K562 (cell line): ENCODE measurements around the gene DTNB.

ENCODE experiments used
- ARID1B ChIP-seq: fragments of 450-650 bp; IDR thresholded peaks from 2 replicates; pipeline ENCODE4 v1.6.1; 2016; ENCODE audit warnings: antibody characterized with exemption, mild to moderate bottlenecking, inconsistent platforms
- CREB1 ChIP-seq, 2 experiments: sonication (generic) in 1 of 2; formaldehyde crosslinking in 1 of 2; IDR thresholded peaks; 2 replicates each; pipeline versions ENCODE4 v1.6.1 to v1.8.0; 2012 to 2022; ENCODE audit warnings: inconsistent platforms in 1 of 2, mild to moderate bottlenecking in 1 of 2, missing genetic modification reagents in 1 of 2, moderate library complexity in 1 of 2
- HDAC6 ChIP-seq: IDR thresholded peaks from 2 replicates; pipeline ENCODE4 v1.6.1; 2012; ENCODE audit warnings: low read depth, mild to moderate bottlenecking, control low read depth, inconsistent platforms, low read length, moderate library complexity
- HIVEP1 ChIP-seq: fragments of 250-450 bp; sonication (Bioruptor Pico); IDR thresholded peaks from 2 replicates; pipeline ENCODE4 v1.4.0; 2020; ENCODE audit warnings: mild to moderate bottlenecking
- JUNB ChIP-seq: fragments of 450-650 bp; formaldehyde crosslinking; conservative IDR thresholded peaks from 2 replicates; pipeline ENCODE4 v1.4.0; 2020; ENCODE audit warnings: mild to moderate bottlenecking
- REST ChIP-seq, 2 experiments: fragments of 450-650 bp; formaldehyde crosslinking in 1 of 2; IDR thresholded peaks; 2 replicates each; pipeline versions ENCODE4 v1.4.0 to v1.6.1; 2014 to 2020; ENCODE audit warnings: mild to moderate bottlenecking in 2 of 2, borderline replicate concordance in 1 of 2, low read depth in 1 of 2
- TCF7L2 ChIP-seq: fragments of 150-350 bp; IDR thresholded peaks from 2 replicates; pipeline ENCODE4 v1.6.1; 2016; ENCODE audit warnings: low read depth, mild to moderate bottlenecking, low read length, moderate library complexity
- ZBTB40 ChIP-seq, 2 experiments: fragments of 450-650 bp in 1 of 2; sonication (generic) in 1 of 2; formaldehyde crosslinking in 1 of 2; IDR thresholded peaks; 2 replicates each; pipeline versions ENCODE4 v1.7.1 to v1.9.0; 2016 to 2022; ENCODE audit warnings: inconsistent platforms in 1 of 2, mild to moderate bottlenecking in 1 of 2, missing genetic modification reagents in 1 of 2
- ZC3H4 ChIP-seq: sonication (generic); formaldehyde crosslinking; IDR thresholded peaks from 2 replicates; pipeline ENCODE4 v1.9.0; 2021; ENCODE audit warnings: missing genetic modification reagents, borderline replicate concordance
- TF ChIP-seq, protein P1 (sequence below), 3 experiments: IDR thresholded peaks in 2 of 3; conservative IDR thresholded peaks in 1 of 3; 2 replicates each; pipeline ENCODE4 v1.5.1; 2011 to 2012; ENCODE audit warnings: low read length in 3 of 3, mild to moderate bottlenecking in 3 of 3, control low read depth in 2 of 3, improper control_type of control experiment in 1 of 3, inconsistent platforms in 1 of 3, low read depth in 1 of 3, mixed read lengths in 1 of 3, moderate library complexity in 1 of 3; ENCODE audit not compliant: insufficient read depth in 2 of 3
- TF ChIP-seq, protein P2 (sequence below): fragments of 450-650 bp; formaldehyde crosslinking; IDR thresholded peaks from 2 replicates; pipeline ENCODE4 v1.4.0; 2020; ENCODE audit warnings: mild to moderate bottlenecking

DNA sequence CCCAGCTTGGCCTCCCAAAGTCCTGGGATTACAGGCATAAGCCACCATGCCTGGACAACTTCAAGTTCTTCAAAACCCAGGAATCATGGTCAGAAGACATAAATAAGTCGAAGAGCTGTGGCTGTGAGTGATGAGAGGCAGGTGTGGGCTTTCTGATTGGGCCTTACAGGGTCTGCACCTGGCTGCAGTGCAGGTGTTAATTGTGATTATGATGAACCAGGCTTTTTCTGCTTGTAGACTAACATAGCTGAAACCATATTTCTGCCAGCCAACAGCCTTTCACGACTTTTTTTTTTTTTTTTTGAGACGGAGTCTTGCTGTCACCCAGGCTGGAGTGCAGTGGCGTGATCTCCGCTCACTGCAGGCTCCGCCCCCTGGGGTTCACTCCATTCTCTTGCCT, 14.9 kb upstream of the DTNB start:
- TF ChIP-seq, protein P1, sequence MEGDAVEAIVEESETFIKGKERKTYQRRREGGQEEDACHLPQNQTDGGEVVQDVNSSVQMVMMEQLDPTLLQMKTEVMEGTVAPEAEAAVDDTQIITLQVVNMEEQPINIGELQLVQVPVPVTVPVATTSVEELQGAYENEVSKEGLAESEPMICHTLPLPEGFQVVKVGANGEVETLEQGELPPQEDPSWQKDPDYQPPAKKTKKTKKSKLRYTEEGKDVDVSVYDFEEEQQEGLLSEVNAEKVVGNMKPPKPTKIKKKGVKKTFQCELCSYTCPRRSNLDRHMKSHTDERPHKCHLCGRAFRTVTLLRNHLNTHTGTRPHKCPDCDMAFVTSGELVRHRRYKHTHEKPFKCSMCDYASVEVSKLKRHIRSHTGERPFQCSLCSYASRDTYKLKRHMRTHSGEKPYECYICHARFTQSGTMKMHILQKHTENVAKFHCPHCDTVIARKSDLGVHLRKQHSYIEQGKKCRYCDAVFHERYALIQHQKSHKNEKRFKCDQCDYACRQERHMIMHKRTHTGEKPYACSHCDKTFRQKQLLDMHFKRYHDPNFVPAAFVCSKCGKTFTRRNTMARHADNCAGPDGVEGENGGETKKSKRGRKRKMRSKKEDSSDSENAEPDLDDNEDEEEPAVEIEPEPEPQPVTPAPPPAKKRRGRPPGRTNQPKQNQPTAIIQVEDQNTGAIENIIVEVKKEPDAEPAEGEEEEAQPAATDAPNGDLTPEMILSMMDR (IDR thresholded peaks at IDR 0.05 in 2 of 3, conservative IDR thresholded peaks at IDR 0.05 in 1 of 3; ENCODE audit: insufficient read depth in 2 of 3, low read depth in 1 of 3, low read length in 3 of 3) = no peak
- TF ChIP-seq ARID1B = no peak
- TF ChIP-seq CREB1 (IDR thresholded peaks at IDR 0.05) = no peak
- TF ChIP-seq CREB1 (CRISPR knock-in tag; IDR thresholded peaks at IDR 0.05) = no peak
- TF ChIP-seq, protein P2, sequence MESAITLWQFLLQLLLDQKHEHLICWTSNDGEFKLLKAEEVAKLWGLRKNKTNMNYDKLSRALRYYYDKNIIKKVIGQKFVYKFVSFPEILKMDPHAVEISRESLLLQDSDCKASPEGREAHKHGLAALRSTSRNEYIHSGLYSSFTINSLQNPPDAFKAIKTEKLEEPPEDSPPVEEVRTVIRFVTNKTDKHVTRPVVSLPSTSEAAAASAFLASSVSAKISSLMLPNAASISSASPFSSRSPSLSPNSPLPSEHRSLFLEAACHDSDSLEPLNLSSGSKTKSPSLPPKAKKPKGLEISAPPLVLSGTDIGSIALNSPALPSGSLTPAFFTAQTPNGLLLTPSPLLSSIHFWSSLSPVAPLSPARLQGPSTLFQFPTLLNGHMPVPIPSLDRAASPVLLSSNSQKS (CRISPR knock-in tag) = no peak
- TF ChIP-seq HDAC6 = no peak
- TF ChIP-seq HIVEP1 (CRISPR knock-in tag) = no peak
- no peak for TF ChIP-seq ZBTB40 (IDR thresholded peaks at IDR 0.05)
- TF ChIP-seq ZBTB40 (CRISPR knock-in tag; IDR thresholded peaks at IDR 0.05) = no peak
- TF ChIP-seq ZC3H4 (CRISPR knock-in tag) = no peak
- TF ChIP-seq REST (IDR thresholded peaks at IDR 0.05; ENCODE audit: borderline replicate concordance) = no peak
- TF ChIP-seq REST (CRISPR knock-in tag; IDR thresholded peaks at IDR 0.05; ENCODE audit: low read depth) = no peak
- TF ChIP-seq TCF7L2 = no peak
- no peak for TF ChIP-seq JUNB (CRISPR knock-in tag)
